Endothelial cell of umbilical vein (primary cell): Measurements from ENCODE around the gene PCYOX1L.

ENCODE experiments used
- CTCF ChIP-seq, 2 donors: IDR thresholded peaks; 1 replicate in 1 of 2; 2 replicates in 1 of 2; pipeline ENCODE4 v1.5.1; 2011; ENCODE audit warnings: low read length in 2 of 2, mild to moderate bottlenecking in 2 of 2, moderate library complexity in 2 of 2, control low read depth in 1 of 2, inconsistent platforms in 1 of 2, low read depth in 1 of 2; ENCODE audit not compliant: insufficient read depth in 1 of 2; ENCODE audit errors: extremely low read depth in 1 of 2
- EZH2 ChIP-seq: IDR thresholded peaks from 2 replicates; pipeline ENCODE4 v1.6.1; 2012; ENCODE audit warnings: borderline replicate concordance, low read depth, mild to moderate bottlenecking, moderate library complexity, low read length, inconsistent platforms; ENCODE audit not compliant: severe bottlenecking
- FOS ChIP-seq: IDR thresholded peaks from 2 replicates; pipeline ENCODE4 v1.6.1; 2011; ENCODE audit warnings: mild to moderate bottlenecking, low read length, moderate library complexity, borderline replicate concordance; ENCODE audit not compliant: insufficient read depth
- GATA2 ChIP-seq: IDR thresholded peaks from 2 replicates; pipeline ENCODE4 v1.7.0; 2011; ENCODE audit warnings: low read depth, mild to moderate bottlenecking, moderate library complexity, mixed read lengths, low read length; ENCODE audit not compliant: insufficient read length, insufficient read depth
- JUN ChIP-seq: IDR thresholded peaks from 2 replicates; pipeline ENCODE4 v1.6.1; 2011; ENCODE audit warnings: borderline replicate concordance, low read depth; ENCODE audit not compliant: insufficient read length, insufficient read depth
- MAX ChIP-seq: IDR thresholded peaks from 2 replicates; pipeline ENCODE4 v1.6.1; 2011; ENCODE audit not compliant: insufficient read depth, insufficient read length
- MYC ChIP-seq: IDR thresholded peaks from one replicate; pipeline ENCODE4 v1.6.1; 2011; ENCODE audit warnings: mild to moderate bottlenecking, low read depth, low read length
- POLR2A ChIP-seq: IDR thresholded peaks from 2 replicates; pipeline ENCODE4 v1.6.1; 2012; ENCODE audit warnings: low read depth, mild to moderate bottlenecking, control low read depth, low read length
- POLR2AphosphoS5 ChIP-seq: IDR thresholded peaks from 2 replicates; pipeline ENCODE4 v1.6.1; 2012; ENCODE audit warnings: low read depth, mild to moderate bottlenecking, control low read depth, low read length, moderate library complexity; ENCODE audit not compliant: insufficient read depth

- TF ChIP-seq POLR2A (no peak), CTCF (IDR thresholded peaks at IDR 0.05; ENCODE audit: extremely low read depth in 1 of 2, insufficient read depth in 1 of 2, low read depth in 1 of 2, low read length in 2 of 2) (no peak), EZH2 (no peak), POLR2AphosphoS5 (no peak), FOS (no peak), MAX (no peak), JUN (no peak), MYC (no peak), GATA2 (no peak)
Observed at GRCh38 chr5:149319174-149319573, 38.7 kb upstream of the PCYOX1L start.
